CD1c-positive myeloid dendritic cell (primary cell): Measurements from ENCODE around the gene PRKG1.
"Not testable (repeated sequence)": the region's sequence is repeated elsewhere in the genome, so short reads cannot be mapped to it uniquely, and the experiment has no call there.

Experiments used
- DNase-seq: peaks from one replicate; pipeline ENCODE4 v3.0.0-alpha.2; 2016; ENCODE audit errors: extremely low spot score

Gene PRKG1

GRCh38 chr10:51224671-51225161 lies 150.4 kb downstream of the PRKG1 start:
- no peak for DNase-seq

GRCh38 chr10:51227897-51228713 lies 153.8 kb downstream of the PRKG1 start:
- no peak for DNase-seq

- no peak for DNase-seq
Measured at GRCh38 chr10:51228714-51229100, 154.4 kb downstream of the PRKG1 start.

- no peak for DNase-seq
Measured at GRCh38 chr10:51230887-51231585, 156.7 kb downstream of the PRKG1 start.

- DNase-seq, result no peak
Measured at GRCh38 chr10:51231754-51232153, 157.5 kb downstream of the PRKG1 start.

- no peak for DNase-seq
Measured at GRCh38 chr10:51233337-51234100, 159.2 kb downstream of the PRKG1 start.

- DNase-seq, result no peak
Measured at GRCh38 chr10:51235865-51236264, 161.6 kb downstream of the PRKG1 start.

- no peak for DNase-seq
Measured at GRCh38 chr10:51239006-51239405, 164.7 kb downstream of the PRKG1 start.

- no peak for DNase-seq
Measured at GRCh38 chr10:51241461-51241860, 167.2 kb downstream of the PRKG1 start.

- DNase-seq, result no peak
Measured at GRCh38 chr10:51242393-51242792, 168.1 kb downstream of the PRKG1 start.

- DNase-seq, result no peak
Measured at GRCh38 chr10:51244309-51244708, 170.0 kb downstream of the PRKG1 start.

GRCh38 chr10:51244748-51245490 lies 170.6 kb downstream of the PRKG1 start:
- DNase-seq, result no peak

- DNase-seq, result no peak
Measured at GRCh38 chr10:51246156-51246555, 171.9 kb downstream of the PRKG1 start.

- DNase-seq, result no peak
Measured at GRCh38 chr10:51250278-51250920, 176.1 kb downstream of the PRKG1 start.

- DNase-seq, result no peak
Measured at GRCh38 chr10:51251110-51251509, 176.8 kb downstream of the PRKG1 start.

GRCh38 chr10:51255381-51255780 lies 181.1 kb downstream of the PRKG1 start:
- DNase-seq, result no peak

- DNase-seq, result no peak
Measured at GRCh38 chr10:51257511-51258248, 183.4 kb downstream of the PRKG1 start.

- DNase-seq, result no peak
Measured at GRCh38 chr10:51260376-51260775, 186.1 kb downstream of the PRKG1 start.

- no peak for DNase-seq
Measured at GRCh38 chr10:51266496-51266895, 192.2 kb downstream of the PRKG1 start.

- DNase-seq, result not testable (repeated sequence)
Measured at GRCh38 chr10:51267980-51268570, 193.8 kb downstream of the PRKG1 start.
